Progenitor cell of endocrine pancreas (in vitro differentiated cells): ENCODE measurements around the gene ELOF1. TPM values are rescaled to one million over a fixed set of nuclear protein-coding genes. Genes with fewer than 3 reads are reported as not detected.
A peak's percentile ranks its signal among the peaks of the same experiment; 100 is the strongest.

Source experiments
- DNase-seq: peaks from one replicate; pipeline ENCODE4 v3.0.0; 2021; ENCODE audit warnings: low spot score; ENCODE audit not compliant: unreplicated experiment
- H3K27ac Mint-ChIP-seq: 2 replicates; pipeline ENCODE4 v1.8.0; 2021; ENCODE audit warnings: mild to moderate bottlenecking, moderate library complexity, mixed read lengths
- H3K27me3 Mint-ChIP-seq: 2 replicates; pipeline ENCODE4 v1.8.0; 2021; ENCODE audit warnings: mixed read lengths
- H3K36me3 Mint-ChIP-seq: 2 replicates; pipeline ENCODE4 v1.8.0; 2022; ENCODE audit warnings: mixed read lengths; ENCODE audit not compliant: insufficient read depth
- H3K4me1 Mint-ChIP-seq: 2 replicates; pipeline ENCODE4 v1.8.0; 2021; ENCODE audit warnings: low read depth, mixed read lengths
- H3K4me3 Mint-ChIP-seq: 2 replicates; pipeline ENCODE4 v1.8.0; 2021; ENCODE audit warnings: low read depth, mild to moderate bottlenecking, moderate library complexity, mixed read lengths
- H3K9me3 Mint-ChIP-seq: 2 replicates; pipeline ENCODE4 v1.8.0; 2021; ENCODE audit warnings: low read depth, mixed read lengths
- total RNA-seq: library from RNA; stranded (reverse); gene quantifications from 2 replicates; pipeline ENCODE4 v1.2.1, GENCODE V29; 2021
- TF ChIP-seq, protein P1 (sequence below): fragments of 200-600 bp; sonication (generic); IDR thresholded peaks from one replicate; pipeline ENCODE4 v1.5.0; 2021; ENCODE audit warnings: antibody characterized with exemption, mild to moderate bottlenecking; ENCODE audit not compliant: unreplicated experiment

Gene ELOF1
- total RNA-seq, 1 donor from 2014 or later, result 56.5 TPM

GRCh38 chr19:11535792-11536595 lies 23.0 kb downstream of the ELOF1 start:
- no peaks in the 10 kb centered on the region for H3K36me3 Mint-ChIP-seq
- peaks cover 7% of the 10 kb centered on the region for H3K4me1 Mint-ChIP-seq
- peaks cover 37% of the 10 kb centered on the region for H3K27me3 Mint-ChIP-seq
- DNase-seq, result peak; percentile 86
- peak overlapping the region; percentile 67 for H3K4me3 Mint-ChIP-seq
- peak overlapping the region; percentile 94 for H3K27ac Mint-ChIP-seq
- TF ChIP-seq, protein P1, sequence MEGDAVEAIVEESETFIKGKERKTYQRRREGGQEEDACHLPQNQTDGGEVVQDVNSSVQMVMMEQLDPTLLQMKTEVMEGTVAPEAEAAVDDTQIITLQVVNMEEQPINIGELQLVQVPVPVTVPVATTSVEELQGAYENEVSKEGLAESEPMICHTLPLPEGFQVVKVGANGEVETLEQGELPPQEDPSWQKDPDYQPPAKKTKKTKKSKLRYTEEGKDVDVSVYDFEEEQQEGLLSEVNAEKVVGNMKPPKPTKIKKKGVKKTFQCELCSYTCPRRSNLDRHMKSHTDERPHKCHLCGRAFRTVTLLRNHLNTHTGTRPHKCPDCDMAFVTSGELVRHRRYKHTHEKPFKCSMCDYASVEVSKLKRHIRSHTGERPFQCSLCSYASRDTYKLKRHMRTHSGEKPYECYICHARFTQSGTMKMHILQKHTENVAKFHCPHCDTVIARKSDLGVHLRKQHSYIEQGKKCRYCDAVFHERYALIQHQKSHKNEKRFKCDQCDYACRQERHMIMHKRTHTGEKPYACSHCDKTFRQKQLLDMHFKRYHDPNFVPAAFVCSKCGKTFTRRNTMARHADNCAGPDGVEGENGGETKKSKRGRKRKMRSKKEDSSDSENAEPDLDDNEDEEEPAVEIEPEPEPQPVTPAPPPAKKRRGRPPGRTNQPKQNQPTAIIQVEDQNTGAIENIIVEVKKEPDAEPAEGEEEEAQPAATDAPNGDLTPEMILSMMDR, result peak; percentile 94
- no peaks in the 10 kb centered on the region for H3K9me3 Mint-ChIP-seq

GRCh38 chr19:11534948-11535347 lies 24.1 kb downstream of the ELOF1 start:
- TF ChIP-seq, protein P1, result no peak

GRCh38 chr19:11534538-11534937 lies 24.5 kb downstream of the ELOF1 start:
- H3K36me3 Mint-ChIP-seq, result no peaks in the 10 kb centered on the region
- TF ChIP-seq, protein P1, result no peak
- H3K4me1 Mint-ChIP-seq, result peaks cover 7% of the 10 kb centered on the region
- no peak for DNase-seq
- no peak overlapping the region for H3K4me3 Mint-ChIP-seq
- peak overlapping the region; percentile 19 for H3K27ac Mint-ChIP-seq
- H3K9me3 Mint-ChIP-seq, result no peaks in the 10 kb centered on the region
- H3K27me3 Mint-ChIP-seq, result peaks cover 33% of the 10 kb centered on the region

More at GRCh38 chr19:11534948-11535347, 24.1 kb downstream of the ELOF1 start:
- Mint-ChIP-seq H3K36me3 (no peaks in the 10 kb centered on the region), H3K9me3 (no peaks in the 10 kb centered on the region), H3K4me1 (peaks cover 7% of the 10 kb centered on the region), H3K27me3 (peaks cover 33% of the 10 kb centered on the region), H3K4me3 (no peak overlapping the region), H3K27ac (peak overlapping the region; percentile 19)
- DNase-seq, result no peak

DNA sequence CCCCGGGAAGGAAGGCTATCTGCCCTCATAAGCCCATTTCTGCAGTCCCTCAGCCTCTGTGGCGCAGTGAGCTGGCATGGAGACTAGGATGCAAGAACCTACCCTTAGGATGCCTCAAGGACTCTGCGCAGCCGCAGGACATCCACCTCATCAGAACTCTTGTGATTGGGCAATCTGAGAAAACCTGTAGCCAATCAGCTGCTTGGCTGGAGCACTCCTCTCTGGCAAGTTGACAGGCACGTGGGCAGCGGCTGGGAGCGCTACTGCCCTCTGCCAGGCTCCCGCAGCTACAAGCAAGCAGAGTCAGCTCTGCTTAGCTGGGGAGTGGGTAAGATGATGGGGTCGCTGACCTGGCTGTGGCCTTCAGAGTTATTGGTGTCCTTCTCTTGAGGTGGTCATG lies 28.6 kb downstream of the ELOF1 start:
- Mint-ChIP-seq H3K4me1 (peaks cover 11% of the 10 kb centered on the region), H3K27ac (no peak overlapping the region), H3K9me3 (no peaks in the 10 kb centered on the region), H3K27me3 (peaks cover 17% of the 10 kb centered on the region), H3K4me3 (no peak overlapping the region), H3K36me3 (no peaks in the 10 kb centered on the region)
- TF ChIP-seq, protein P1, result peak; percentile 16
- no peak for DNase-seq

- peaks cover 4% of the 10 kb centered on the region for H3K27me3 Mint-ChIP-seq
- no peaks in the 10 kb centered on the region for H3K9me3 Mint-ChIP-seq
- peak within 1 kb of the TSS; percentile 96 for H3K27ac Mint-ChIP-seq
- no peaks in the 10 kb centered on the region for H3K36me3 Mint-ChIP-seq
- H3K4me3 Mint-ChIP-seq, result peak within 1 kb of the TSS; percentile 97
- peaks cover 10% of the 10 kb centered on the region for H3K4me1 Mint-ChIP-seq
- peak; percentile 88 for DNase-seq
- TF ChIP-seq, protein P1, result no peak
Observed at GRCh38 chr19:11528551-11529341, 30.3 kb downstream of the ELOF1 start, which contains the start of gene ECSIT. ECSIT (minus strand) TSS chr19:11529134; CDS start chr19:11519170, 9,964 bp downstream.
